Body of pancreas (tissue), 4 donors: Measurements from ENCODE around the gene SYNDIG1L. TPM values are rescaled to one million over a fixed set of nuclear protein-coding genes. Genes with fewer than 3 reads are reported as not detected.

Experiments used
- ATAC-seq: fragments of 150-250 bp; one replicate; pipeline ENCODE4 v1.9.1; 2016
- DNase-seq, 4 donors: peaks; one replicate each; pipeline ENCODE4 v3.0.0-alpha.2; 2019
- H3K27ac ChIP-seq, 4 donors: fragments of 200-600 bp; sonication (generic); 1 replicate in 3 of 4; 2 replicates in 1 of 4; pipeline versions ENCODE4 v1.5.1 to v1.6.1; 2016 to 2019; ENCODE audit warnings: mild to moderate bottlenecking in 1 of 4, mixed read lengths in 1 of 4, moderate library complexity in 1 of 4
- H3K27me3 ChIP-seq, 2 donors: fragments of 200-600 bp; sonication (generic); one replicate each; pipeline ENCODE4 v1.6.0; 2016; ENCODE audit warnings: mild to moderate bottlenecking in 1 of 2
- H3K36me3 ChIP-seq, 2 donors: fragments of 200-600 bp; sonication (generic); replicated peaks in 1 of 2; 2 replicates each; pipeline ENCODE4 v1.5.1; 2016; ENCODE audit warnings: low read depth in 2 of 2; ENCODE audit not compliant: insufficient read depth in 1 of 2
- H3K4me1 ChIP-seq: fragments of 200-600 bp; sonication (generic); one replicate; pipeline ENCODE4 v1.6.0; 2016
- H3K4me3 ChIP-seq, 2 donors: fragments of 200-600 bp; sonication (generic); 1 replicate in 1 of 2; 2 replicates in 1 of 2; pipeline ENCODE4 v1.5.1; 2016 to 2019
- H3K9me3 ChIP-seq, 3 donors: fragments of 200-600 bp; sonication (generic); 1 replicate in 2 of 3; 2 replicates in 1 of 3; pipeline ENCODE4 v1.5.1; 2016
- CTCF ChIP-seq, 7 experiments: fragments of 450-650 bp in 4 of 7; fragments of 200-600 bp in 3 of 7; sonication (generic) in 3 of 7; IDR thresholded peaks; one replicate each; pipeline ENCODE4 v1.5.1; 2016 to 2019; ENCODE audit warnings: antibody characterized with exemption in 7 of 7
- POLR2A ChIP-seq, 3 donors: fragments of 450-650 bp; IDR thresholded peaks; one replicate each; pipeline ENCODE4 v1.6.1; 2016; ENCODE audit warnings: antibody characterized with exemption in 3 of 3, mild to moderate bottlenecking in 2 of 3
- WGBS, 2 donors: methylation state at CpG; one replicate each; pipeline ENCODE4 v1.1.5; 2017; 5-methylcytosine and 5-hydroxymethylcytosine counted together
- intact Hi-C: fragments of 100-400 bp; cut with DNase I; formaldehyde crosslinking; loops from one replicate; pipeline ENCODE4 v1.15.1; 2023
- total RNA-seq, 2 donors: library from RNA; depleted of rRNA; stranded (reverse); fragments of >200 nt; gene quantifications; one replicate each; pipeline ENCODE4 v1.1.0, GENCODE V29; 2016

SYNDIG1L gene
- under 1 TPM in 1 of 2 donors, not detected in 1; 0.52 TPM for total RNA-seq

- Histone ChIP-seq H3K4me3 (no peak within 1 kb of the TSS), H3K36me3 (no peaks in the 10 kb centered on the region), H3K27ac (no peak within 1 kb of the TSS), H3K9me3 (no peaks in the 10 kb centered on the region), H3K27me3 (no peaks in the 10 kb centered on the region), H3K4me1 (peaks cover 6% of the 10 kb centered on the region)
- 6 to 28% methylated on average over 3 to 30 of the region's 33 CpGs for WGBS, 2 donors
- TF ChIP-seq POLR2A (IDR thresholded peaks at IDR 0.05): no peak
- no peak for TF ChIP-seq CTCF (IDR thresholded peaks at IDR 0.05)
- intact Hi-C loops: no loop called here
- DNase-seq (no peak), ATAC-seq (no peak)
Observed at GRCh38 chr14:74426202-74426582, at the start of gene SYNDIG1L. Gene SYNDIG1L (minus strand): TSS chr14:74426210. CDS start chr14:74409744, 16,466 bp downstream.

GRCh38 chr14:74475678-74476077, 49.7 kb upstream of the SYNDIG1L start:
- Histone ChIP-seq H3K9me3 (no peaks in the 10 kb centered on the region), H3K27ac (no peak overlapping the region), H3K27me3 (no peaks in the 10 kb centered on the region), H3K4me3 (no peak overlapping the region), H3K36me3 (peaks cover 0 to 4% of the 10 kb centered on the region in 2 donors), H3K4me1 (peaks cover 4% of the 10 kb centered on the region)
- WGBS, 2 donors: 61 to 66% methylated on average over 3 of the region's 3 CpGs
- no peak for TF ChIP-seq POLR2A (IDR thresholded peaks at IDR 0.05)
- no peak for TF ChIP-seq CTCF (IDR thresholded peaks at IDR 0.05)
- ATAC-seq: no peak
- no peak for DNase-seq
- intact Hi-C loops: no loop called here

- ATAC-seq (no peak), DNase-seq (no peak)
- Histone ChIP-seq H3K4me3 (no peak overlapping the region), H3K9me3 (no peaks in the 10 kb centered on the region), H3K27me3 (no peaks in the 10 kb centered on the region), H3K27ac (no peak overlapping the region), H3K4me1 (peaks cover 4% of the 10 kb centered on the region), H3K36me3 (peaks cover 0 to 4% of the 10 kb centered on the region in 2 donors)
- no peak for TF ChIP-seq CTCF (IDR thresholded peaks at IDR 0.05)
- no peak for TF ChIP-seq POLR2A (IDR thresholded peaks at IDR 0.05)
- 85 to 100% methylated on average over 2 of the region's 2 CpGs for WGBS, 2 donors
- intact Hi-C loops: no loop called here
Observed at GRCh38 chr14:74474376-74474775, 48.4 kb upstream of the SYNDIG1L start.

- DNase-seq (no peak), ATAC-seq (no peak)
- H3K27me3 ChIP-seq: no peaks in the 10 kb centered on the region
- H3K36me3 ChIP-seq: peaks cover 0 to 4% of the 10 kb centered on the region in 2 donors
- no peaks in the 10 kb centered on the region for H3K9me3 ChIP-seq
- H3K27ac ChIP-seq: no peak overlapping the region
- intact Hi-C loops: no loop called here
- TF ChIP-seq CTCF (IDR thresholded peaks at IDR 0.05): no peak
- no peak for TF ChIP-seq POLR2A (IDR thresholded peaks at IDR 0.05)
- 72 to 83% methylated on average over 2 of the region's 2 CpGs for WGBS, 2 donors
- no peak overlapping the region for H3K4me3 ChIP-seq
- H3K4me1 ChIP-seq: peaks cover 4% of the 10 kb centered on the region
Observed at GRCh38 chr14:74472601-74473000, 46.6 kb upstream of the SYNDIG1L start.
